NCI-H2196 (cell line): ENCODE measurements around the gene ELMOD3.
"Not testable (repeated sequence)": the region's sequence is repeated elsewhere in the genome, so short reads cannot be mapped to it uniquely, and the experiment has no call there.

Source experiments
- DNase-seq: peaks from one replicate; lab custom pipeline; 2025; ENCODE audit not compliant: unreplicated experiment; lab: John Stamatoyannopoulos, UW

The ELMOD3 gene

GRCh38 chr2:85329181-85329651, 25.4 kb upstream of the ELMOD3 start:
- no peak for DNase-seq

DNA sequence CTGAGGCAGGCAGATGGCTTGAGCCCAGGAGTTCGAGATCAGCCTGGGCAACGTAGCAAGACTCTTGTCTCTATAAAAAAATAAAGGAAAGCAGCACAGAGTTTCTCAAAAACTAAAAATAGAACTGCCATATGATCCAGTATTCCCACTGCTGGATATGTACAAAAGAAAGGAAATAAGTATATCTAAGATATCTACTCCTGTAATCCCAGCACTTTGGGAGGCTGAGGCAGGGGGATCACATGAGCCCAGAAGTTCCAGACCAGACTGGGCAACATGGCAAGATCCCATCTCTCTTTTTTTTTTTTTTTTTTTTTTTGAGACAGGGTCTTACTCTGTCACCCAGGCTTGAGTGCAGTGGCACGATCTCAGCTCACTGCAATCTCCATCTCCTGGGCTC, 24.9 kb upstream of the ELMOD3 start:
- DNase-seq: not testable (repeated sequence)

DNA sequence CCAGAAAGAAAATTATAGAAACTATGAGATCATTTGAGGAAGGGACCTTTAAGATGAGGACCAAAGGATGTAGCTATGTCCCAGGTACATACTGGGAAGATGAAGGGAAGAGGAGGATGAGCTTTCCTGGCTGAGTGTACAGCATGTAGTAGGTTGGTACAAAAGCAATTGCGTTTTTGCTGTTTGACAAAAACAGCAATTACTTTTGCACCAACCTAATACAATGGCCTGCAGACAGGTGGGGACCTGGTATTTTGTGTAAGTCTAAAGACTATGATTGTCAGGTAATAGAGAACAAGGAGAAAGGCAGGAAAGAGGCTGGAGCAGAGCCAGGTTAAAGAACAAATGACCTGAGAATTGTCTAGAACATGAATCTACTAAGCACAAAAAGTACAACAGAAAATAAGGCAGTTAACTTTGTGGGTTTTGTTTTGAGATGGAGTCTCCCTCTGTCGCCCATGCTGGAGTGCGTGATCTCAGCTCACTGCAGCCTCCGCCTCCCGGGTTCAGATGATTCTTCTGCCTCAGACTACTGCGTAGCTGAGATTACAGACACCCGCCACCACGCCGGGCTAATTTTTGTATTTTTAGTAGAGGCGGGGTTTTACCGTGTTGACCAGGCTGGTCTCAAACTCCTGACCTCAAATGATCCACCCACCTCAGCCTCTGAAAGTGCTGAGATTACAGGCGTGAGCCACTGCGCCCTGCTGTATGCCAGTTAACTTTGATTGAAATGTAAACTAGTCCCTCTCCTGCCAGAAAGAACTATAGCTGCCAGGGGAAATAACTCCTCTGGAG, 23.5 kb upstream of the ELMOD3 start:
- no peak for DNase-seq

DNA sequence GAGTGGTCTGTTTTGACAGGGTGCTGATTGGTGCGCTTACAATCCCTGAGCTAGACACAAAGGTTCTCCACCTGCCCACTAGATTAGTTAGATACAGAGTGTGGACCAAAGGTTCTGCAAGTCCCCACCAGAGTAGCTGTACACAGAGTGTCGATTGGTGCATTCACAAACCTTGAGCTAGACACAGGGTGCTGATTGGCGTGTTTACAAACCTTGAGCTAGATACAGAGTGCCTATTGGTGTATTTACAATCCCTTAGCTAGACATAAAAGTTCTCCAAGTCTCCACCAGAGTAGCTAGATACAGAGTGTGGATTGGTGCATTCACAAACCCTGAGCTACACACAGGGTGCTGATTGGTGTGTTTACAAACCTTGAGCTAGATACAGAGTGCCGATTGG, 20.7 kb upstream of the ELMOD3 start:
- not testable (repeated sequence) for DNase-seq

- DNase-seq: no peak
Observed at GRCh38 chr2:85334928-85335327, 19.6 kb upstream of the ELMOD3 start.

- no peak for DNase-seq
Observed at GRCh38 chr2:85340034-85340892, 14.3 kb upstream of the ELMOD3 start.

- no peak for DNase-seq
Observed at GRCh38 chr2:85341269-85342029, 13.1 kb upstream of the ELMOD3 start.

- DNase-seq: no peak
Observed at GRCh38 chr2:85342156-85342555, 12.4 kb upstream of the ELMOD3 start.

DNA sequence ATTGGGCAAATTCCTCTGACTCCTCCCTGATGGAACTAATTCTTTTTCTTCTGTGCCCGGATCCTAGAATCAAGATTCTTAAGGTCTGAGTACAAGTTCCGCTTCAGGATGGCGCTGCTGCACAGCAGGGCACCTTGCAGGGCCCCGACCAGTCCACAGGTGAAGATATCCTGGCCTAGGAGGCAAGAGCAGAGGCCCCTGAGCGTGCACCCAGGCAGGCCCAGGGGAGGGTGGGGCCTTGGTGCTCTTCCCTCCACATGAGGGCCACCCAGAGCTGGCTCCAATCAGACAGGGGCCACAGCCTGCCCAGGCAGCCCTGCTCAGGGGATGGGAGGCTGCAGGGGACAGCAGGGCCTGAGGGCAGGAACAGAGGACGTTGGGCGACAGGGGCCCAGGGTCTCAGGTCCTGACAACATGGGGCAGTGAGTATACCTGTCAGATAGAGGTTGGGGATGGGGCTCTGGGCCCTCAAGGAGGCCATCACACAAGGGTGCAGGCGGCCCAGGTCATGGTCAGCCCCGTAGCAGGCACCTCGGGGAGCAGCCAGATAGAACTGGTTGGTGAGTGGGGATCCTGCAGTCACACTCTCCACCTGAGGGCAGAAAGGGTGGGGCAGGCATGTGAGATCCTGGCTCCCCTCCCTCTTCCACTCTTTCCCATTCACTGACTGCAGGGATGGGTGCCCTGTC, 11.2 kb upstream of the ELMOD3 start:
- not testable (repeated sequence) for DNase-seq

DNA sequence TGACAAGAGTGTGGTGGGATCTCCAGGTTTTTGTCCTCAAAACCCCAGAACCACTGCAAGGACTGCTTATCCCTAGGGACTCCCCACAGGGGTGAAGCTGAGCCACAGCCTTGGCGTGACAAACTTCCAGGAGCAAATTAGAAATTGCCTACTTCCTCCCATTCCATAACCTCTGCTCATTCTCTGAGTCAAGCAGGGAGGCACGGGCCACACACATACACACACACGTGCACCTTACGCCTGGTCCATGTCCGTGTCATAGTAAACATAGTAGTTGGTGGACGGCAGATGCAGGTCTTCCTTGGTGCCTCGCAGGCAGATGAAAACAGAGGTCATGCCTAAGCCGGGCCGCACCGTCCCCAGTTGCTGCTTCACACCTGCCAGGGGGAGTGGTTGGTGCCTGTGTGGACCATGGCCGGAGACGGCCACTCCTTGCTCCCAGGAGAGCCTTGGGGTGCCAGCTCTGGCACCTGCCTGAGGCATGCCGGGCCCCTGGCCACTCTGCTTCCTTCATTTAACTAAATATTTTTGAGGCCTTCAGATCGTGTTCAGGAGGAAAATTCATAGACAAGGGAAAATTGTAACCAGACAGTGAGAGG, 10.1 kb upstream of the ELMOD3 start:
- no peak for DNase-seq

DNA sequence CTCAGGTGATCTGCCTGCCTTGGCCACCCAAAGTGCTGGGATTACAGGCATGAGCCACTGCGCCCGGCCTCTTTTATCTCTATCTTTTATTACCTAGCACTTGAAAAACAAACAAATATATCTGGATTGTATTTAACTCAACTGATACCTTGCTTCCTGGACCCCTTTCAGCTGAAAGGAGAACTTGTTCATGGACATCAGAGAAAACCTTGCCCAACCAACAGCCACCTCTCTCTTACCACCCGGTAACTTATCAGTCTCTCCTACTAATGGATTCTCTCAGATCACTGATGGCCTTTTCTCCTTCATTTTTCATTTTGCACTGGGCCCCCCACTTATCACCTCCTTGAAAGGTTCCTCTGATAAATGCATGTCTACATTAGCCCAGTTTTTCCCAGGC, 7.0 kb upstream of the ELMOD3 start:
- DNase-seq: no peak

DNA sequence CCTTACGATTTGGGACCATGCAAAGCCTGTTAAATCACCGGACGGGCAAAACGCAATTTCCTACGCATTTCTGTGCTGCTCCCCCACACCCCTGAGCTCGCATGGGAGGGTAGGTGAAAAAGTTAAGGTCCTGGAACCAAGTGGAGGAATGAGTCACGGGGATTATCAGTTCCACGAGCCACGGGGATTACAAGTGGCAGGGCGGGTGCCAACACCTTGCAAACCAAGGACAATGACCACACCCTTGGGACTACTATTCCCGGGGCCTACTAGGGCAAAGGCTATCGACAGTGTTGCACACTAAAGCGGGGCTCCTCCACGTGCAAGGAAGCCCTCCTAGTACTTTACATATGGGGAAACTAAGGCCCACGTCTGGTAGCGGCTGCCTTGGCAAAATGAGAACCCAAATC, 688 bp upstream of the ELMOD3 start:
- no peak for DNase-seq

- DNase-seq: no peak
Observed at GRCh38 chr2:85355073-85355410, 473 bp downstream of the ELMOD3 start.

DNA sequence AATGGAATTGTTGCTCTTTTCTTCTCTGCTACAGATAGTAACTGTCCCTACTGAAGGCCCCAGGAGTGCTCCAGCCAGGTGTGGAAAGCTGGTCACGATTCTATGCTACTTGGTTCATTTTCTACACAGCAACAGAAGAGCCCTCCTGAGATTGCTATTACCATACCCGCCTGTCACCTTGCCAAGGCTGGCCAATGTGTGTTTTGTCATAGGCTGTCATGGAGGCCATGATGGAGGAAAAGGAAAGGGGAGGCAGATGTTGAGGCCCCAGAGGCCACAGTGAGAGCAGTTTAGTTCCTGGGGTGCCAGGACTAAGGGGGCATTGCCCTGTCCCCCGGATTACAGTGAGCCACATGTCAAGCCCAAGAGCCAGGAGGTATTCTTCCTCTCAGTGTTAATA, 952 bp downstream of the ELMOD3 start:
- DNase-seq: no peak

GRCh38 chr2:85356186-85356585, 1.6 kb downstream of the ELMOD3 start:
- DNase-seq: no peak

GRCh38 chr2:85357736-85358135, 3.2 kb downstream of the ELMOD3 start:
- DNase-seq: no peak

- DNase-seq: not testable (repeated sequence)
Observed at GRCh38 chr2:85362653-85363387, 8.3 kb downstream of the ELMOD3 start.

DNA sequence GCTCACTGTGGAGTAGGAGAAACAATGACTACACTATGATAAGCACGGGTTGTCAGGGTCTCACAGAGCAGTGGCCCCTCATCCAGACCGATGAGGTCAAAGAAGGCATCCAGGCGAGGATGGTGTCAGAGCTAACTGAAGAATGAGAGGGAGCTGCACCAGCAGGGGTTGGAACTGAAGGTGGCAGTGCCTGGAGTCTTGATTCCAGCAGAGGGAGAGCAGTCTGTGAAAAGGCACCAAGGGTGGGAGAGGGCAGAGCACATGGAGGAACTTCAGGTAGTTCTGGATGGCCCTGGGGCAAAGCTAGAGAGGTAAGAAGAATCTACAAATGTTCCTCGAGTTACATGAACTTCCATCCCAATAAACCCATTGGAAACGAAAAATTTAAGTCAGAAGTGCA, 12.6 kb downstream of the ELMOD3 start:
- DNase-seq: no peak

- no peak for DNase-seq
Observed at GRCh38 chr2:85368921-85369320, 14.4 kb downstream of the ELMOD3 start.

GRCh38 chr2:85369500-85369899, 14.9 kb downstream of the ELMOD3 start:
- DNase-seq: no peak
